H1 (cell line): ENCODE data around the gene C11orf42. TPM values are rescaled to one million over a fixed set of nuclear protein-coding genes. Genes with fewer than 3 reads are reported as not detected.
A peak's percentile ranks its signal among the peaks of the same experiment; 100 is the strongest.

Experiments used
- CTCF ChIA-PET: fragments of 300-600 bp; sonication (Branson Sonifier 250); formaldehyde crosslinking; loops from one replicate; lab custom pipeline; 2021; ENCODE audit not compliant: partially characterized antibody; lab: Charles Lee
- POLR2A ChIA-PET: fragments of 300-600 bp; sonication (Branson Sonifier 250); formaldehyde crosslinking; loops from one replicate; lab custom pipeline; 2021; ENCODE audit warnings: inconsistent platforms; ENCODE audit not compliant: partially characterized antibody; lab: Charles Lee
- DNase-seq, 2 experiments: peaks; one replicate each; pipeline versions ENCODE4 v3.0.0 to v3.0.0-alpha.2; 2010 to 2022; ENCODE audit warnings: low spot score in 2 of 2, low read depth in 1 of 2, mixed read lengths in 1 of 2
- FAIRE-seq: peaks from 2 replicates; lab custom pipeline; 2011; peaks lifted over from hg19 to GRCh38; lab: Jason Lieb, UNC
- H2AFZ ChIP-seq: 2 replicates; pipeline ENCODE4 v1.8.1; 2012; ENCODE audit warnings: low read length, inconsistent platforms
- H2AK5ac ChIP-seq: 2 replicates; pipeline ENCODE4 v1.6.1; 2013; ENCODE audit warnings: low read depth, low read length
- H2BK120ac ChIP-seq: replicated peaks from 2 replicates; pipeline ENCODE3; 2013; ENCODE audit warnings: low read depth, low read length, inconsistent platforms
- H2BK12ac ChIP-seq: 2 replicates; pipeline ENCODE4 v1.6.1; 2013; ENCODE audit warnings: low read depth, low read length
- H2BK15ac ChIP-seq: 2 replicates; pipeline ENCODE4 v1.6.1; 2013; ENCODE audit warnings: low read length
- H2BK20ac ChIP-seq: 2 replicates; pipeline ENCODE4 v1.6.1; 2013; ENCODE audit warnings: low read length
- H2BK5ac ChIP-seq: 2 replicates; pipeline ENCODE4 v1.6.1; 2013; ENCODE audit warnings: low read depth, low read length
- H3K14ac ChIP-seq: 2 replicates; pipeline ENCODE4 v1.6.1; 2013; ENCODE audit warnings: inconsistent platforms; ENCODE audit not compliant: insufficient read length
- H3K18ac ChIP-seq: 2 replicates; pipeline ENCODE4 v1.6.1; 2013; ENCODE audit warnings: low read length; ENCODE audit errors: extremely low read depth
- H3K23ac ChIP-seq: 2 replicates; pipeline ENCODE4 v1.6.1; 2013; ENCODE audit warnings: inconsistent platforms; ENCODE audit not compliant: insufficient read length
- H3K23me2 ChIP-seq: 2 replicates; pipeline ENCODE4 v1.6.1; 2013; ENCODE audit warnings: low read depth, low read length
- H3K27ac ChIP-seq: 2 replicates; pipeline ENCODE4 v1.6.1; 2011; ENCODE audit warnings: low read depth, low read length, inconsistent platforms
- H3K27me3 ChIP-seq, 4 experiments: replicated peaks in 1 of 4; 1 replicate in 1 of 4; 2 replicates in 3 of 4; pipeline versions ENCODE4 v1.6.1 to v1.8.1; 2011 to 2013; ENCODE audit warnings: low read length in 3 of 4, mild to moderate bottlenecking in 3 of 4, inconsistent platforms in 2 of 4, mixed read lengths in 2 of 4, moderate library complexity in 1 of 4; ENCODE audit not compliant: control insufficient read depth in 3 of 4, insufficient read depth in 3 of 4; ENCODE audit errors: extremely low read depth in 1 of 4
- H3K36me3 ChIP-seq, 4 experiments: 2 replicates each; pipeline versions ENCODE4 v1.6.1 to v1.8.1; 2011 to 2013; ENCODE audit warnings: mild to moderate bottlenecking in 4 of 4, low read length in 3 of 4, moderate library complexity in 2 of 4, control low read depth in 1 of 4, inconsistent platforms in 1 of 4; ENCODE audit not compliant: insufficient read depth in 4 of 4, control insufficient read depth in 2 of 4
- H3K4ac ChIP-seq: replicated peaks from 2 replicates; pipeline ENCODE3; 2013; ENCODE audit warnings: low read length, low read depth, mixed read lengths, inconsistent platforms; ENCODE audit not compliant: insufficient read length
- H3K4me1 ChIP-seq, 4 experiments: replicated peaks in 1 of 4; 1 replicate in 1 of 4; 2 replicates in 3 of 4; pipeline versions ENCODE4 v1.6.1 to v1.8.1; 2011 to 2013; ENCODE audit warnings: low read length in 3 of 4, inconsistent platforms in 2 of 4, mixed read lengths in 1 of 4; ENCODE audit not compliant: insufficient read depth in 4 of 4, control insufficient read depth in 3 of 4
- H3K4me2 ChIP-seq, 2 experiments: 2 replicates each; pipeline versions ENCODE4 v1.6.1 to v1.8.1; 2011 to 2013; ENCODE audit warnings: low read depth in 2 of 2, low read length in 2 of 2, control low read depth in 1 of 2, inconsistent platforms in 1 of 2, mild to moderate bottlenecking in 1 of 2; ENCODE audit not compliant: insufficient read depth in 1 of 2
- H3K4me3 ChIP-seq, 4 experiments: fragments of 200-600, 300-600 bp in 1 of 4; sonication (generic), shearing (Covaris generic), sonication (Bioruptor Twin) in 1 of 4; 2 replicates each; pipeline versions ENCODE4 v1.5.1 to v1.8.1; 2011 to 2016; ENCODE audit warnings: low read length in 4 of 4, low read depth in 3 of 4, control low read depth in 2 of 4, inconsistent platforms in 2 of 4, mild to moderate bottlenecking in 2 of 4, mixed read lengths in 1 of 4, moderate library complexity in 1 of 4; ENCODE audit not compliant: insufficient read depth in 2 of 4; ENCODE audit errors: extremely low read depth in 1 of 4
- H3K56ac ChIP-seq: replicated peaks from 2 replicates; pipeline ENCODE3; 2013; ENCODE audit warnings: low read depth, mild to moderate bottlenecking, mixed read lengths, low read length, inconsistent platforms; ENCODE audit not compliant: insufficient read length
- H3K79me1 ChIP-seq: 2 replicates; pipeline ENCODE4 v1.6.1; 2013; ENCODE audit warnings: low read depth, low read length, control low read depth
- H3K79me2 ChIP-seq, 2 experiments: 2 replicates each; pipeline versions ENCODE4 v1.6.1 to v1.8.1; 2012 to 2013; ENCODE audit warnings: low read length in 2 of 2, mild to moderate bottlenecking in 2 of 2, inconsistent platforms in 1 of 2; ENCODE audit not compliant: insufficient read depth in 2 of 2, control insufficient read depth in 1 of 2
- H3K9ac ChIP-seq, 4 experiments: replicated peaks in 1 of 4; 1 replicate in 1 of 4; 2 replicates in 3 of 4; pipeline versions ENCODE4 v1.6.1 to v1.8.1; 2011 to 2013; ENCODE audit warnings: low read depth in 3 of 4, low read length in 3 of 4, control low read depth in 2 of 4, mild to moderate bottlenecking in 2 of 4, moderate library complexity in 2 of 4, inconsistent platforms in 1 of 4; ENCODE audit errors: extremely low read depth in 1 of 4
- H3K9me3 ChIP-seq, 2 experiments: 2 replicates each; pipeline versions ENCODE4 v1.6.1 to v1.8.1; 2012 to 2013; ENCODE audit warnings: mild to moderate bottlenecking in 2 of 2, moderate library complexity in 2 of 2, control low read depth in 1 of 2, inconsistent platforms in 1 of 2, low read depth in 1 of 2, low read length in 1 of 2, mixed read lengths in 1 of 2; ENCODE audit not compliant: insufficient read depth in 2 of 2
- H4K20me1 ChIP-seq, 2 experiments: replicated peaks in 1 of 2; 2 replicates each; pipeline versions ENCODE3 to v1.8.1; 2011 to 2013; ENCODE audit warnings: inconsistent platforms in 2 of 2, low read length in 2 of 2, mild to moderate bottlenecking in 1 of 2; ENCODE audit not compliant: insufficient read depth in 2 of 2, control insufficient read depth in 1 of 2
- H4K5ac ChIP-seq: 2 replicates; pipeline ENCODE4 v1.6.1; 2013; ENCODE audit warnings: low read length, low read depth, mixed read lengths, inconsistent platforms; ENCODE audit not compliant: insufficient read length
- H4K8ac ChIP-seq: 2 replicates; pipeline ENCODE4 v1.8.0; 2013; ENCODE audit warnings: mild to moderate bottlenecking, moderate library complexity, low read length, inconsistent platforms; ENCODE audit not compliant: insufficient read depth; ENCODE audit errors: extremely low read depth
- H4K91ac ChIP-seq: replicated peaks from 2 replicates; pipeline ENCODE3; 2013; ENCODE audit warnings: low read length, mixed read lengths, inconsistent platforms; ENCODE audit not compliant: insufficient read length
- CHD1 ChIP-seq: IDR thresholded peaks from 2 replicates; pipeline ENCODE4 v1.6.1; 2012; ENCODE audit warnings: low read depth, low read length, improper control_type of control experiment
- GTF2F1 ChIP-seq: IDR thresholded peaks from 2 replicates; pipeline ENCODE4 v1.6.1; 2012; ENCODE audit warnings: low read depth, low read length, improper control_type of control experiment, borderline replicate concordance
- HDAC6 ChIP-seq: IDR thresholded peaks from one replicate; pipeline ENCODE4 v1.7.1; 2012; ENCODE audit warnings: low read depth, mild to moderate bottlenecking, inconsistent platforms, low read length, moderate library complexity
- PHF8 ChIP-seq: fragments of 200-600 bp; sonication (generic); conservative IDR thresholded peaks from 2 replicates; pipeline ENCODE4 v1.7.1; 2012; ENCODE audit warnings: low read depth, mild to moderate bottlenecking, inconsistent platforms, low read length, moderate library complexity
- POLR2AphosphoS5 ChIP-seq: IDR thresholded peaks from 2 replicates; pipeline ENCODE4 v1.6.1; 2011; ENCODE audit warnings: low read depth, low read length
- RAD21 ChIP-seq, 2 experiments: IDR thresholded peaks in 1 of 2; conservative IDR thresholded peaks in 1 of 2; 2 replicates each; pipeline ENCODE4 v1.6.1; 2011; ENCODE audit warnings: low read depth in 2 of 2, low read length in 2 of 2, improper control_type of control experiment in 1 of 2, inconsistent platforms in 1 of 2, mild to moderate bottlenecking in 1 of 2, moderate library complexity in 1 of 2
- TCF12 ChIP-seq: IDR thresholded peaks from 2 replicates; pipeline ENCODE4 v1.6.1; 2011; ENCODE audit warnings: low read depth, mild to moderate bottlenecking, low read length
- WGBS, 2 experiments: shearing (Covaris generic) in 1 of 2; methylation state at CpG; one replicate each; pipeline versions ENCODE4 v1.1.6 to v1.1.7; 2013 to 2015; ENCODE audit warnings: low lambda C conversion rate in 2 of 2, mixed read lengths in 2 of 2, inconsistent platforms in 1 of 2, low coverage in 1 of 2, missing lambda C conversion rate in 1 of 2; ENCODE audit not compliant: insufficient replicate concordance in 2 of 2, insufficient coverage in 1 of 2, insufficient read length in 1 of 2; ENCODE audit errors: extremely low coverage in 1 of 2, missing lambda C conversion rate in 1 of 2; 5-methylcytosine and 5-hydroxymethylcytosine counted together
- polyA plus RNA-seq, 7 experiments: library from polyadenylated mRNA; depleted of rRNA in 3 of 7; stranded (reverse) in 5 of 7; unstranded in 2 of 7; fragments of >200 nt in 5 of 7; fragments of 200-250 nt in 2 of 7; gene quantifications; 1 replicate in 5 of 7; 2 replicates in 1 of 7; 4 replicates in 1 of 7; pipeline versions ENCODE4 v1.2.1 to v1.2.3, GENCODE V29; 2011 to 2013; ENCODE audit warnings: missing spikeins in 2 of 7, mixed read lengths in 2 of 7
- total RNA-seq: library from RNA; stranded (reverse); fragmentation: NEBNext Ultra II Directional; extraction: Animal tissue kit (Norgen Biotek cat#: 25700); gene quantifications from 2 replicates; pipeline ENCODE4 v1.2.1, GENCODE V29; 2021

The C11orf42 gene
- total and polyA plus RNA-seq, 2 of the 8 experiments (the other 6 are each of a cell fraction or from before 2014, with no cell fraction given): not detected

DNA sequence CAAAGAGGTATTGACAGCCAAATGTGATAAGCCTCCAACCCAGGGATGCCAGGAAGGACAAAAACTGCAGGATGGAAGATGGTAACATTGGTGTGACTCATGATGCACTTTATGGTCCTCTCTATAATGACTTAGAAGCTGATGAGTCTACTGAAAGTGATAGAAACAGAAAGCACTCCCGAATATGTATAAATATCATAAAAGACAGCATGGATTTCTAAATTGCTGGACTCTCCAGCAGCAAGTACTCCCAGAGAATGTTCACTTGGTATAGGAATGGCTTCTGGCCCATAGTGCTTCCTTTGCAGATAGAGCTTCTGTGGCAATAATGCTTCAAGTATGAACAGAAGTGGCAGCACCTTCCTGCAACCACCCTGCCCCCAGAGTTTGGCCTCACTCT is 35.1 kb upstream of the C11orf42 start, which contains the start of gene OR52B2:
Gene OR52B2, minus strand, starts transcription at position 101 of the 400 bp plus-strand sequence. Its CDS starts 0 bp downstream, at position 101.
- Histone ChIP-seq H3K27me3 (no peaks in the 10 kb centered on the region), H3K79me1 (no peaks in the 10 kb centered on the region), H3K4me3 (no peak within 1 kb of the TSS), H3K56ac (no peak within 1 kb of the TSS), H2BK15ac (no peak within 1 kb of the TSS), H3K9ac (no peak within 1 kb of the TSS), H3K23ac (no peak within 1 kb of the TSS), H3K14ac (no peak within 1 kb of the TSS), H4K5ac (no peak within 1 kb of the TSS), H4K20me1 (no peaks in the 10 kb centered on the region), H3K27ac (no peak within 1 kb of the TSS), H3K9me3 (no peaks in the 10 kb centered on the region; a peak in 1 of 4 replicates), H2BK12ac (0 out of 2 replicates have a peak within 1 kb of the TSS, but pooled peaks have one; percentile 12), H3K4me1 (0 out of 7 replicates have a peak, but pooled peaks cover 0 to 4% (median 0%) of the 10 kb centered on the region in 4 experiments), H2BK20ac (no peak within 1 kb of the TSS), H2BK120ac (no peak within 1 kb of the TSS), H2AK5ac (no peak within 1 kb of the TSS), H3K18ac (no peak within 1 kb of the TSS), H3K4ac (no peak within 1 kb of the TSS), H3K23me2 (no peaks in the 10 kb centered on the region; the same call in 1 of the 2 replicates), H4K8ac (no peak within 1 kb of the TSS), H3K79me2 (no peaks in the 10 kb centered on the region), H2AFZ (0 out of 2 replicates have a peak within 1 kb of the TSS, but pooled peaks have one; percentile 14), H3K36me3 (no peaks in the 10 kb centered on the region), H3K4me2 (no peak within 1 kb of the TSS), H2BK5ac (no peak within 1 kb of the TSS), H4K91ac (peak within 1 kb of the TSS; percentile 36)
- FAIRE-seq: no peak
- 91% methylated on average over 1 of the region's 1 CpG; no CpG with 5 or more reads in 1 of the 2 experiments for WGBS, 2 experiments
- DNase-seq: no peak
- CTCF ChIA-PET: no interaction called here
- POLR2A ChIA-PET: no interaction called here
- TF ChIP-seq CHD1 (no peak), PHF8 (no peak), GTF2F1 (no peak), HDAC6 (no peak), POLR2AphosphoS5 (no peak), RAD21 (IDR thresholded peaks at IDR 0.05 in 1 of 2, conservative IDR thresholded peaks at IDR 0.05 in 1 of 2; ENCODE audit: low read depth in 2 of 2, low read length in 2 of 2) (no peak), TCF12 (no peak)
